ENCODE results near the gene IL13RA1.

DNA sequence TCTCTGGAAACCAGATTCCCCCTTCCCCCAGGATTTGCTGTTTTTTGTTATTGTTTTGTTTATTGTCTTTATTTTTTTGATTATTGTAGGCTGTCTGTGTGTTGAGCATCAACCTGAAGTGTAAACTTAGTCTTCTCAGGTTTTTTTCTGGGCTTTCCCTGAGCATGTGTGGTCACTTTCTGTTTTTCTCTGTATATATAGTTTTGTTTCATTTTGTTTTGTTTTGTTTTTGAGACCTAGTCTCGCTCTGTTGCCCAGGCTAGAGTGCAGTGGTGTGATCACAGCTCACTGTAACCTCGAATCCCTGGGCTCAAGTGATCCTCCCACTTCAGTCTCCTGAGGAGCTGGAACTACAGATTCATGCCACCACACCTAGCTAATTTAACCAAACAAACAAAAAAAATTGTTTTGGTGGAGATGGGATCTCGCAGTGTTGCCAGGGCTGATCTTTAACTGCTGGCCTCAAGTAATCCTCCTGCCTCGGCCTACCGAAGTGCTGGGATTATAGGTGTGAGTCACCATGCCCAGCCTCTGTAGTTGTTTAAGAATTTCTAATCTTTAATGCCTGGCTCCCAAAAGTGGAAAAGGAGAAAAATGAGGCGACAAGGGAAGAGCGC lies 9.1 kb downstream of the IL13RA1 start:
- TF ChIP-seq, protein P1, sequence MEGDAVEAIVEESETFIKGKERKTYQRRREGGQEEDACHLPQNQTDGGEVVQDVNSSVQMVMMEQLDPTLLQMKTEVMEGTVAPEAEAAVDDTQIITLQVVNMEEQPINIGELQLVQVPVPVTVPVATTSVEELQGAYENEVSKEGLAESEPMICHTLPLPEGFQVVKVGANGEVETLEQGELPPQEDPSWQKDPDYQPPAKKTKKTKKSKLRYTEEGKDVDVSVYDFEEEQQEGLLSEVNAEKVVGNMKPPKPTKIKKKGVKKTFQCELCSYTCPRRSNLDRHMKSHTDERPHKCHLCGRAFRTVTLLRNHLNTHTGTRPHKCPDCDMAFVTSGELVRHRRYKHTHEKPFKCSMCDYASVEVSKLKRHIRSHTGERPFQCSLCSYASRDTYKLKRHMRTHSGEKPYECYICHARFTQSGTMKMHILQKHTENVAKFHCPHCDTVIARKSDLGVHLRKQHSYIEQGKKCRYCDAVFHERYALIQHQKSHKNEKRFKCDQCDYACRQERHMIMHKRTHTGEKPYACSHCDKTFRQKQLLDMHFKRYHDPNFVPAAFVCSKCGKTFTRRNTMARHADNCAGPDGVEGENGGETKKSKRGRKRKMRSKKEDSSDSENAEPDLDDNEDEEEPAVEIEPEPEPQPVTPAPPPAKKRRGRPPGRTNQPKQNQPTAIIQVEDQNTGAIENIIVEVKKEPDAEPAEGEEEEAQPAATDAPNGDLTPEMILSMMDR (IDR thresholded peaks at IDR 0.05), result no peak
- TF ChIP-seq, protein P2, sequence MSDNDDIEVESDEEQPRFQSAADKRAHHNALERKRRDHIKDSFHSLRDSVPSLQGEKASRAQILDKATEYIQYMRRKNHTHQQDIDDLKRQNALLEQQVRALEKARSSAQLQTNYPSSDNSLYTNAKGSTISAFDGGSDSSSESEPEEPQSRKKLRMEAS (IDR thresholded peaks at IDR 0.05), result no peak
- TF ChIP-seq CHD2 (IDR thresholded peaks at IDR 0.05; ENCODE audit: low read length, partially characterized antibody) (no peak), JUN (IDR thresholded peaks at IDR 0.05) (no peak), EP300 (IDR thresholded peaks at IDR 0.05) (no peak), REST (IDR thresholded peaks at IDR 0.05) (no peak), RFX5 (IDR thresholded peaks at IDR 0.05) (no peak), ZSCAN20 (CRISPR knock-in tag; IDR thresholded peaks at IDR 0.05) (no peak), PHF8 (IDR thresholded peaks at IDR 0.05; ENCODE audit: borderline replicate concordance, low read depth) (no peak)

All from A549 (cell line).